Transverse colon (tissue), 4 donors: ENCODE measurements around the gene MANBA. TPM values are rescaled to one million over a fixed set of nuclear protein-coding genes. Genes with fewer than 3 reads are reported as not detected.

Experiments used
- DNase-seq: peaks from one replicate; pipeline ENCODE4 v3.0.0-alpha.2; 2019
- H3K27ac ChIP-seq, 4 donors: fragments of 200-600 bp; sonication (generic); 2 replicates each; pipeline ENCODE4 v1.5.1; 2016 to 2018; ENCODE audit warnings: inconsistent platforms in 4 of 4
- H3K27me3 ChIP-seq: fragments of 200-600 bp; sonication (generic); 2 replicates; pipeline ENCODE4 v1.5.1; 2017; ENCODE audit warnings: inconsistent platforms
- H3K36me3 ChIP-seq, 4 donors: fragments of 200-600 bp; sonication (generic); 2 replicates each; pipeline ENCODE4 v1.5.1; 2017 to 2019; ENCODE audit warnings: inconsistent platforms in 4 of 4
- H3K4me1 ChIP-seq, 4 donors: fragments of 200-600 bp; sonication (generic); 2 replicates each; pipeline ENCODE4 v1.5.1; 2017 to 2020; ENCODE audit warnings: inconsistent platforms in 4 of 4
- H3K4me3 ChIP-seq, 4 donors: fragments of 200-600 bp; sonication (generic); 1 replicate in 1 of 4; 2 replicates in 3 of 4; pipeline versions ENCODE4 v1.5.1 to v1.6.1; 2017 to 2019; ENCODE audit warnings: inconsistent platforms in 4 of 4
- H3K9me3 ChIP-seq, 2 donors: fragments of 200-600 bp; sonication (generic); 2 replicates each; pipeline ENCODE4 v1.5.1; 2017 to 2019; ENCODE audit warnings: inconsistent platforms in 2 of 2
- CTCF ChIP-seq, 5 experiments: fragments of 200-600 bp in 3 of 5; fragments of 450-650 bp in 2 of 5; sonication (generic) in 3 of 5; IDR thresholded peaks; 1 replicate in 2 of 5; 2 replicates in 3 of 5; pipeline ENCODE4 v1.5.1; 2016 to 2017; ENCODE audit warnings: antibody characterized with exemption in 5 of 5, inconsistent platforms in 3 of 5, mild to moderate bottlenecking in 2 of 5, moderate library complexity in 1 of 5
- EP300 ChIP-seq: sonication (generic); formaldehyde crosslinking; IDR thresholded peaks from one replicate; pipeline ENCODE4 v1.6.1; 2017; ENCODE audit warnings: antibody characterized with exemption, low read depth
- POLR2A ChIP-seq: fragments of 450-650 bp; IDR thresholded peaks from one replicate; pipeline ENCODE4 v1.6.1; 2016; ENCODE audit warnings: antibody characterized with exemption, mild to moderate bottlenecking, moderate library complexity
- POLR2AphosphoS5 ChIP-seq, 3 donors: sonication (generic); formaldehyde crosslinking; IDR thresholded peaks; one replicate each; pipeline ENCODE4 v1.6.1; 2016; ENCODE audit warnings: antibody characterized with exemption in 3 of 3
- WGBS, 2 donors: methylation state at CpG; one replicate each; pipeline ENCODE4 v1.1.5; 2018; ENCODE audit warnings: low coverage in 1 of 2; 5-methylcytosine and 5-hydroxymethylcytosine counted together
- in situ Hi-C, 4 donors: fragments of 200-750 bp; cut with MboI; loops; one replicate each; pipeline versions ENCODE4 v1.15.0 to v1.15.1; 2017; ENCODE audit warnings: low sequenced_read_pairs in 3 of 4, low pct_ligation_motif_present in 1 of 4, low pct_unique_long_range_greater_than_20kb in 1 of 4
- intact Hi-C: fragments of 100-400 bp; cut with DNase I; formaldehyde crosslinking; loops from one replicate; pipeline ENCODE4 v1.15.1; 2023; ENCODE audit warnings: low total_unique reads
- total RNA-seq, 4 donors: library from RNA; depleted of rRNA; stranded (reverse); fragments of >200 nt; gene quantifications; one replicate each; pipeline ENCODE4 v1.1.0, GENCODE V29; 2016

MANBA gene
- total RNA-seq, 4 donors from 2014 or later, result 7.5 to 110 (median 27.9) TPM

DNA sequence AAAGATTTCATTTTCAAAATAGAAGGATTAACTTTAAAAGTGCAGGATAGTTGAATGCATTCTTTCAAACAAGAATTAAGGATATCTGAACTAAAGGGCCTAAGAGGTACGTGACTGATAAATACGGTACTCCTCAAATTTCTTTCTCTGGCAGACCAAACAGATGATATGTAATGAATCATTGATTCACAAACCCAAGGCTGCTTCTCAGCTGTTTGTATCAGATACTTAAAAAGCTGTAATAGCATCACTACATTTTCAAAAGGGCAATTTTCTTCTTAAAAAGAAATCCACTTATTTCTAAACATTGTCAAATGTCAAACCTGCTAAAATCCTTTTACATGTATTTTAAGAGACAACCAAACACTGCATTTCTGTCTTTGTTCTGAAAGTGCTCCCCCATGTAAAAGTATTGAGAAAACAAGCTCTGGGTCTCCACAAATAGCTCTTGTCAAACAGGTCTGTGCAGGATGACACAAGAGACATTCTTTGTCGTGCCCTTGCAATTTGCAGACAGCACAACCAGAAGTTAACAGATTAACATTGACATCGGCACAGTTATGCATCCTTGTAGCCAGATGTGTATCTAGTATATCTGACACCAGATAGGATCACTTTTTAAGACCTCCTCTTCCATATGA, 82.0 kb downstream of the MANBA start:
- no peak for DNase-seq
- 84 to 95% methylated on average over 4 of the region's 4 CpGs for WGBS, 2 donors

GRCh38 chr4:102678107-102678506, 82.7 kb downstream of the MANBA start:
- in situ Hi-C loops, result no loop called here
- no peak for DNase-seq
- no peaks in the 10 kb centered on the region for H3K27me3 ChIP-seq
- H3K4me3 ChIP-seq, result no peak overlapping the region
- intact Hi-C loops, result no loop called here
- H3K27ac ChIP-seq, result no peak overlapping the region
- no peak for TF ChIP-seq EP300
- TF ChIP-seq CTCF (IDR thresholded peaks at IDR 0.05), result no peak
- no peak for TF ChIP-seq POLR2AphosphoS5 (IDR thresholded peaks at IDR 0.05)
- no peak for TF ChIP-seq POLR2A
- H3K36me3 ChIP-seq, result no peaks in the 10 kb centered on the region
- H3K9me3 ChIP-seq, result no peaks in the 10 kb centered on the region
- H3K4me1 ChIP-seq, result no peaks in the 10 kb centered on the region
- WGBS, 2 donors, result 86 to 96% methylated on average over 2 of the region's 2 CpGs

More for the DNA sequence above, 82.0 kb downstream of the MANBA start:
- no peak overlapping the region for H3K27ac ChIP-seq
- TF ChIP-seq POLR2AphosphoS5 (IDR thresholded peaks at IDR 0.05) (no peak), EP300 (no peak)
- H3K27me3 ChIP-seq, result no peaks in the 10 kb centered on the region
- H3K9me3 ChIP-seq, result no peaks in the 10 kb centered on the region
- intact Hi-C loops (no loop called here), in situ Hi-C loops (no loop called here)
- no peaks in the 10 kb centered on the region for H3K4me1 ChIP-seq
- H3K36me3 ChIP-seq, result no peaks in the 10 kb centered on the region
- no peak overlapping the region for H3K4me3 ChIP-seq

DNA sequence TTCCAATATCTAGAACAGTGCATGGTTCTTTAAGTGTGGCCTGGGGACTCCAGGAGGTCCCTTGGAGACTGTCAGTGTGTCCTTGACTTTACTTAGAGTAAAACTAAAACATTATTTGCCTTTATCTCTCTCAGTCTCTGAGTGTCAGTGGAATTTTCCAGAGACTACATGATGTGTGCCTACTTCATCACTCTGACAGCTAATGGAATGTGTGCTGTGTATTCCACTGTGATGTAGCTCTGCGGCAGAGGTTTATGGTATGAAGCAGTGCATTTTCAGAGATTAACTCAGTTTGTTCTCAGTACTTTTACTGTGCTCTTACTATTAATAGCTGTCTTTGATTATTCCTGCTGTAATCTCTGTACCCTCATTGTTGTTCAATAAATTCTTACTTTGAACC, 85.6 kb downstream of the MANBA start:
- DNase-seq, result no peak
- in situ Hi-C loops, result no loop called here
- WGBS, 2 donors, result 56 to 73% methylated on average over 1 of the region's 1 CpG

DNA sequence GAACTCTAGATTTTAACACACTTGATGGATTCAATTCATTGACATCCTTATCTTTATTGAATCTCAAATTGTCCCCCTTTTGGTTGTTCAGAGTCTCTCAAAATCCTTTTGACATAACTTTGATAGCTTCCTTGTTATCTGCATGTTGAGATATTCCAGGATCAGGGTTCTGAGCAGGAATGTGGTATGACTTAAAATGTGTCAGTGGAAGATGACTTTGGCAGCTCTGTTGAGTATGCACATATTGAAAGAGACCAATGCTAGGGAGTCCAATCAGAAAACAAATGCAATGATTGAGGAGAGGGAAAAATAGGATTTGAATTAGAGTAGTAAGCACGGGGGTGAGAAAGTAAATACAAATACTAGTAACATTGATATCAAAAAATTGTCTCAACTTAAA, 93.8 kb downstream of the MANBA start:
- intact Hi-C loops (no loop called here), in situ Hi-C loops (no loop called here)
- no peaks in the 10 kb centered on the region for H3K36me3 ChIP-seq
- no peak overlapping the region for H3K4me3 ChIP-seq
- no peaks in the 10 kb centered on the region for H3K27me3 ChIP-seq
- H3K4me1 ChIP-seq, result no peaks in the 10 kb centered on the region
- 89 to 92% methylated on average over 1 of the region's 1 CpG for WGBS, 2 donors
- no peaks in the 10 kb centered on the region for H3K9me3 ChIP-seq
- TF ChIP-seq POLR2A, result no peak
- TF ChIP-seq EP300, result no peak
- TF ChIP-seq CTCF (IDR thresholded peaks at IDR 0.05), result no peak
- no peak for TF ChIP-seq POLR2AphosphoS5 (IDR thresholded peaks at IDR 0.05)
- no peak for DNase-seq
- H3K27ac ChIP-seq, result no peak overlapping the region

More for the DNA sequence above, 85.6 kb downstream of the MANBA start:
- Histone ChIP-seq H3K4me3 (no peak overlapping the region), H3K27me3 (no peaks in the 10 kb centered on the region), H3K4me1 (no peaks in the 10 kb centered on the region), H3K36me3 (no peaks in the 10 kb centered on the region), H3K9me3 (no peaks in the 10 kb centered on the region), H3K27ac (no peak overlapping the region)
- TF ChIP-seq POLR2AphosphoS5 (IDR thresholded peaks at IDR 0.05) (no peak), CTCF (IDR thresholded peaks at IDR 0.05) (no peak), EP300 (no peak), POLR2A (no peak)
- intact Hi-C loops, result no loop called here

DNA sequence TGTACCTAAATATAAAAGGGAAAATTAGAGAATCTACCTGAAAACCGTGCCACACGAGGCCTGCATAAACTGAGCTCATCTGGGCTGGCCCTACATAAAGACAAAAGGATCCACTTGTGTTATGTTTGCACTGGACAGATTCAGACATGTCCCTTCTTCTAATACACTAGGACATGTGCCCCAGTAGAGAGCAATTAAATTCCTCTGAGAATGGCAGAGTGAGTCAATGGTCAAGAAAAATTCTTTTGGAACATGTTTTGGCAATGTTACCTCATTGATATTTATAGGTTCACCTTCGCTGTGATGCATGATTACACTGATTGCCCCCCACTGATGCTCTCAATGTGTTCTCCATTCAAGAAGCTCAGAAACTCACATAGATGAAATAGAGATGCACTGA, 95.2 kb downstream of the MANBA start:
- Histone ChIP-seq H3K4me1 (no peaks in the 10 kb centered on the region), H3K36me3 (no peaks in the 10 kb centered on the region), H3K27me3 (no peaks in the 10 kb centered on the region), H3K9me3 (no peaks in the 10 kb centered on the region), H3K4me3 (no peak overlapping the region), H3K27ac (no peak overlapping the region)
- intact Hi-C loops, result no loop called here
- WGBS, 2 donors, result 89 to 99% methylated on average over 3 of the region's 3 CpGs
- in situ Hi-C loops, result no loop called here
- no peak for DNase-seq
- no peak for TF ChIP-seq POLR2AphosphoS5 (IDR thresholded peaks at IDR 0.05)
- no peak for TF ChIP-seq EP300
- no peak for TF ChIP-seq POLR2A
- no peak for TF ChIP-seq CTCF (IDR thresholded peaks at IDR 0.05)
